CD4-positive, alpha-beta T cell treated with Interleukin-17A for 4 hours (primary cell): ENCODE data around the gene TTLL10.
A peak's percentile ranks its signal among the peaks of the same experiment; 100 is the strongest.

Source experiments
- DNase-seq: peaks from one replicate; pipeline ENCODE4 v3.0.0-alpha.2; 2020; ENCODE audit warnings: mixed read lengths

The TTLL10 gene

GRCh38 chr1:1223321-1223720, 49.6 kb downstream of the TTLL10 start:
- no peak for DNase-seq

GRCh38 chr1:1223891-1224290, 50.2 kb downstream of the TTLL10 start:
- no peak for DNase-seq

- DNase-seq = no peak
Observed at GRCh38 chr1:1225238-1225845, 51.7 kb downstream of the TTLL10 start.

- DNase-seq = no peak
Observed at GRCh38 chr1:1225913-1226312, 52.2 kb downstream of the TTLL10 start.

DNA sequence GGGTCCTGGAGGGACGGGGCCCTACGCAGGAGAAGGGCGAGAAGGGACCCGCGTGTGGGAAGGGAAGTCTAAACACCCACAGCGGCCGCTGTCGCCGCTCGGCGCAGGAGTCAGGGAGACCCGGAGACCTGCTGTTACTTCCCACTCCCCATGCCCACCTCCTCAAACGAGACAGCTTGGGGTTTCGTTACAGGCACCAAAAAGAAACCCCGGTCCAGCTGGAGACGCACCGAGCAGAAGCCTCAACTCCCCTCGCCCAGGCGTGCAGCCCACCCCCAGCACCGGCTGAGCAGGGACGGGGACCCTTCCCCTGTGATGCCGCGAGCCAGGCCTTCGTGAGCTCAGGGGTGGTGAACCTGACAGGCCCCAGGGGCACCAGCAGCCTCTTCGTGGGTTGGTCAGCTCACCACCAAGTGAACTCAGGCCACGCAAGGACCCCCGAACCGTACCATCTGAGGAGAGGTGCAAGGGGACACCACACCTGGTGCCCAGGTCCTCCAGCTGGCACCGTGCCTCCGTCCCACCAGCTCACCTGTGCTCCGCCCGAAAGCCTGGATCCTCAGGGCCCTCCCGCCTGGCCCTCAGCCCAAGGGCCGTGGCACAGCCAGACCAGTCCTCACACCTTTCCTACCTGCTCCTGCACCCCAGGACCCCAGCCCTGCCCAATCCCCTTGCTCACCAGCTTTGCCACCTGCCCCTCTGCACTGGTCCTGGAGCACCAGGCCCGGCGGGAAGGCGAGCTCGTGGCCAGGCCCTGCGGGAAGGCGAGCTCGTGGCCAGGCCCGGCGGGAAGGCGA, 53.1 kb downstream of the TTLL10 start:
- no peak for DNase-seq

DNA sequence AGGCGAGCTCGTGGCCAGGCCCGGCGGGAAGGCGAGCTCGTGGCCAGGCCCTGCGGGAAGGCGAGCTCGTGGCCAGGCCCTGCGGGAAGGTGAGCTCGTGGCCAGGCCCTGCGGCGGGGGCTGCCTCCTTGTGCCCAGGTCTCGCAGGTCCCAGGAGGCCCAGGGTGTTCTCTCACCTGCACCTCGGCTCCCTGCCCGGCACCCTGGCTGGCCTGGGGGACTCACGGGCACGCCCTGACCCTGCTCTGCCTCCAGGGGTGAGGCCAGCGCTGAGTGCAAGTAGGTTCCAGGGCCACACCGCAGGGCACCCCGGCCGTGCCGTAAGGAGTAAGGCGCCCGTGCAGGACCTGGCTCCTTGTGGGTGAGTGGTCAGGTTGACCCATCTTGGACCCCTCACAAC, 53.7 kb downstream of the TTLL10 start:
- DNase-seq = no peak

- DNase-seq = no peak
Observed at GRCh38 chr1:1228187-1228586, 54.5 kb downstream of the TTLL10 start.

DNA sequence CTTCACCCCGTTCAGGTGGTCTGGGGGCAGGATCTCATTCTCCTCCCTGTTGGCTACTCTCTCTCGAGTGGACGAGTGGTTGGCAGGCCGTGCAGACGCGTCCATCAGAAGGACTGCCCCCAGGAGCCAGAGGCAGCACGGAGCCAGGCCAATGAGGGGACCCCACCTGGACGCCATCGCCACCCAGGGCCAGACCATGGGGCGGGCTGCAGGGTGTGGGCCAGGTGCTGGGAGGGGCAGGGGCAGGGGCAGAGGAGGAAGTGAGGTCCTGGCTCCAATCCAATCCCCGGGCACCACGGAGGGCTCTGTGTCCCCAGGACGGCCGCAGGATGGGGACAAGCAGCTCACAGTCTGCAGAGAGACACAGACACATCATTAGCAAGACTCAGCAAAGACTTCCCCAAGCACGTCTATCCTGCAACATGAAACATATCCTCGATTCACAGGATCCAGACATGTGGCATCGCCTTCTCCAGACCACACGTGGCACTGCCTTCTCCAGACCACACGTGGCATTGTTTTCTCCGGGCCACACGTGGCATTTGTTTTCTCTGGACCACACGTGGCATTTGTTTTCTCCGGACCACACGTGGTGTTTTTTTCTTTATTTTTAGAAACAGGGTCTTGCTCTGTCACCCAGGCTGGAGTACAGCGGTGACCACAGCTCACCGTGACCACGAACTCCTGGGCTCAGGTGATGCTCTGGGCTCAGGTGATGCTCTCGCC, 55.1 kb downstream of the TTLL10 start:
- DNase-seq = no peak

GRCh38 chr1:1229770-1230169, 56.1 kb downstream of the TTLL10 start:
- DNase-seq = no peak

DNA sequence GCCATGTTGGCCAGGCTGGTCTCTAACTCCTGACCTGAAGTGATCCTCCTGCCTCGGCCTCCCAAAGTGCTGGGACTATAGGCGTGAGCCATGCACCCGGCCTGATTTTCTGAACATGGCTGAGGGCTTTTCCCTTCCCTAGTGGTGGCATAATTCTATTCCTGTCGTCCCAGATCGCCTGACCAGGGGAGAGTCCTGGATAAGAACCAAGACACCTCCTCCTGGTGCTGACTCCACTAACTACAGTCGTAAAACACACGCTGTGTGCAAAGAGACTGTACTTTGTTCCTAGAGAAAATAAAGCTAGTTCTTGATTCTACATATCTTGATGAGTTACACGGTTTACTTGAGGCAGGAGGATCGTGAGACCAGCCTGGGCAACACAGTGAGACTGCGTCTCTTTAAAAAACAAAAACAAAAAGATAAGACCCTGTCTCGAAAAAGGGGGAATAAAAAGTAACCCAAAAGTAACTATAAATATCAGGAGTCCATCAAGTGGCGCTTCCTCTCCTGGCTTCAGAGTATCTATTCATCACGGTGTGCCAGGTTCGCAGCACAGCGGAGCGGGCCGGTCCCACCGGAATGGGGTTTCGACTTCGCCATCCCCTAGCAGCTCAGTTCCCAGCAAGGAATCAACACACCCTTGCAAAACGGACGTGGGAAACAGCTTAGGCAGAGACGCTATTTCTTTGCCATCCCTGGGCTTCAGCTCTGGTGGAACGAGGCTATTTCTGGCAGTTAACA, 57.1 kb downstream of the TTLL10 start:
- DNase-seq = peak; percentile 31

DNA sequence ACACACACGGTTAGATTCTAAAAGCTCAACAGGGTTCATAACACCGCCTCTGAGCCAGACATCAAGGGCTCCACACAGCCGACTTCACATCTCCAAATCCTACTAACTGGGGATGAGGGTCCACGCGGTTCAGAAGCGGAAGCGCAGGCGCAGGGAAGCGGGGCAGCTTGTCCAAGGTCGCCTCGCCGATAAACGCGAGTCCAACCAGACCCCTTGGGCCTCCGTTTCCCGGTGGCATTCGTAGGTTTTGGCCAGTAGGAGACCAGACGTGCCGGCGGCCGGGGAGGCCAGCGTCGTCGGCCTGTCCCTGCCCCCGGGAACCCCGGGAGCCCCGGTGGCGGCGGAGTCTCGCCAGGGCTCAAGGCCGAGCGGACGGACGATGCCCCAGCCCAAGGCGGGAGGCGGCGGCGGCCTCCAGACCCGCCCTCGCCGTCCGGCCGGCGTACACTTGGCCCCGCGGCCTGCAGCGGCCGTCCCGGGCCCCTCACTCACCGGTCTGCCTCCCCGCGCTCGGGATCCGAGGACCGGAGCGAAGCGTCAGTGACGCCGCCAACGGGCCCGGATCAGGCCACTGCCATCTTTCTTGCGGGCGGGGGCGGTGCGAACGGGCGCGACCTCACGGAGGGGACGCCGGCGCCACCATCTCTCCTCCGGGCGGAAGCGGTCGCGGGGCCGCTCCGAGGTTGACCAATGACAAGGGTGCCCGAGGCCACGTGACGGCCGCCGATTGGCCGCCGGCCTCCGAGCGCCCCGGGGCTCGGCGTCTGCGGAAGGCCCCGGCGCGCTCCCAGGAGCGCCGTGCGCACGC, 57.9 kb downstream of the TTLL10 start, which contains the start of gene SDF4:
TSS of gene SDF4 (minus strand) at position 602 of the 808 bp plus-strand sequence. CDS start 3,229 bp downstream, outside the sequence.
- peak; percentile 96 for DNase-seq

GRCh38 chr1:1232208-1232795, 58.6 kb downstream of the TTLL10 start, which contains the start of gene B3GALT6:
Gene B3GALT6 (plus strand): TSS chr1:1232237. CDS start chr1:1232279, 42 bp downstream.
- DNase-seq = no peak

DNA sequence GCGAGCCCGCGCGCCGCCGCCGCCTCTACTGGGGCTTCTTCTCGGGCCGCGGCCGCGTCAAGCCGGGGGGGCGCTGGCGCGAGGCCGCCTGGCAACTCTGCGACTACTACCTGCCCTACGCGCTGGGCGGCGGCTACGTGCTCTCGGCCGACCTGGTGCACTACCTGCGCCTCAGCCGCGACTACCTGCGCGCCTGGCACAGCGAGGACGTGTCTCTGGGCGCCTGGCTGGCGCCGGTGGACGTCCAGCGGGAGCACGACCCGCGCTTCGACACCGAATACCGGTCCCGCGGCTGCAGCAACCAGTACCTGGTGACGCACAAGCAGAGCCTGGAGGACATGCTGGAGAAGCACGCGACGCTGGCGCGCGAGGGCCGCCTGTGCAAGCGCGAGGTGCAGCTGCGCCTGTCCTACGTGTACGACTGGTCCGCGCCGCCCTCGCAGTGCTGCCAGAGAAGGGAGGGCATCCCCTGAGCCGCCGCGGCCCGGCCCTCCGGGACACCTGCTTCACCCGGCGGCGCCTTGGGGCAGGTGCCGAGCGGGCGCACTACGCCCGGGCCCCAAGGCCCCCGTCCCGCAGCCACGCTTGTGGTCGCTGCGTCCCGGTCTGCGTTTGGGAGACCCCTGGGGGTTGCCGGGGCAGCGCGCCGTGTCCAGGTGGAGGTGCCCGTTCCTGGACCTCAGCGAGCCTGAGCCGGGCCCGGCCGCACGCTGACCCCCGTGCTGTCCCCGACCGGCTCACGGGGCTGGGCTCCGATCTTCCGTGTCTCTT, 59.3 kb downstream of the TTLL10 start:
- DNase-seq = no peak

GRCh38 chr1:1233567-1233892, 59.9 kb downstream of the TTLL10 start:
- no peak for DNase-seq

- DNase-seq = no peak
Observed at GRCh38 chr1:1234180-1234808, 60.6 kb downstream of the TTLL10 start.

DNA sequence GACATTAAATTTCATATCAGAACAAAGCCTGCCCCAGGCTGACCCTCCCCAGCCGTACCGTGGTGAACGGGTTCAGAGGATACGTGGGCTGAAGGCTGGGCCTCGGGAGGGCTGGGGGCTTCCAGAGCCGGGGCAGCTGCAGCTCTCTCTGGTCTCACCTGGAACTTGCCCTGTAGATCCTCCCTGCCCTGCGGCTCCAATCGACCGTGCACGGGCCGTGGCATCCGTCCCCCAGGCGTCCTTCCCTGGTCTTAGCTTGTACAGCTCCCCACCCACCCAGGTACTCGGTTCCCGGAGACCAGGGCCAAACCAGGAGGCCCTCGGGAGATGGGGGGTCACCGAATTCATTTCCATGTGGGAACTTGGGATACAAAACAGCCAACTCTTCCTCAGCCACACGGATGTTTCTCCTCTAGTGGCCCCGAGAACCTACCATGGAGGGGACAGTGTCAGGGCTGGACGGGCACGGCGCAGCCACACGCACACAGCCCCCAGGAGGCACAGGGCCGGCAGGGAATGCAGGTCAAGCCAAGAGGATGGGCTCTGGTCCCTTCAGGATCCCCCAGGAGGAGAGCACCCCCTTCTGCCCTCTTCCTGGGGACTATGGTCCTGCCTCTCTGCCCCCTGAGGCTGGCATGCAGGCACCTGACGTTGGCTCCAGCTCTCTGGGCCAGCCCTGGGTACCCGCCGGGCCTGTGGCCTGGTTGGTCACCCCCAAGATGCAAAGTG, 61.5 kb downstream of the TTLL10 start:
- no peak for DNase-seq

GRCh38 chr1:1236176-1236763, 62.6 kb downstream of the TTLL10 start:
- no peak for DNase-seq

DNA sequence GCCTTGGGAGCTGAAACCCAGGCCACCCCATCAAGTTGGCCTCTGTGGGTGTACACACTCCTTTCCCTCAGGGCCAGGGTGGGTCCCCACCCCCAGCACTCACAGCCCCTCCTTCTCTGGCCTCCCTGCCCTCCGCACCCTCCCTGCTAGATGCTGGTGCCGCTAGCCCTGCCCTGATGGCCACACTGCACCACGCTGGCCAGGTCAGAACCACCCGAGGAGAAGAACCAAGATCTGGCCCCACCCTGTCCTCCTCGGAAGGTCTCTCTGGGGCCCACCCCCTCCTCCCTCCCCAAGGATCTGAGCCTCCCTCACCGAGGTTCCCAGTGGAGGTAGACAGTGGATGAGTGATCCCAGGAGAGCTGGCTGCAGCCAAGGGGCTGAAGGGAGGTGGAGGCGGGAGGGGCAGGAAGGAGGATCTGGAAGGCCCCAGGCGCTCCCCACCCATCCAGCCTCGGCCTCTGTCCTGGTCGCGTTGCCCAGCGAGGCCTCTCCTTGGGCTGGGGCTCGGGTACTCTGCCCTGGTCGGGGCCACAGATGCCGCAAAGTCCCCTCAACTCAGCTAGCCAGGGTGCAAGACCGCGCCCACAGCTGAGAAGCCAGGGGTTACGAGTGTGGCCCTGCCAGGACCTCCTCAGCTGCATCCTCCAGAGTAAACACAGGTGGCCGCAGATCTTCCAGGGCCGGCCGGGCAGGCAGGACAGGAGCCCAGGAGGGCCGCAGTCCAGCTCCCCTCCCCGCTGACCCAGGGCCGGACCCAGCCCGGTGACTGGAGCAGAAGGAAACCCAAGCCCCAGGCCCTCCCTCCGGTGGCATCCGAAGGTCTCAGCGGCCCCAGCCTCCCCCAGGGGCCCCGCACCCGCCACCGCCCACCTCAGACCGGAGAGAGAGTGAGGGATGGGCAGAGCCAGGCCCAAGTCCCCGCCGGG, 63.5 kb downstream of the TTLL10 start:
- no peak for DNase-seq
